GM23248 (cell line): ENCODE results near the gene PPY.

Experiments used
- EZH2 ChIP-seq: fragments of 200-600 bp; sonication (generic); IDR thresholded peaks from 2 replicates; pipeline ENCODE4 v1.6.1; 2018; ENCODE audit warnings: antibody characterized with exemption, mild to moderate bottlenecking; ENCODE audit not compliant: insufficient read depth, poor library complexity, severe bottlenecking
- EZH2phosphoT487 ChIP-seq: fragments of 200-600 bp; sonication (generic); IDR thresholded peaks from 2 replicates; pipeline ENCODE4 v1.6.1; 2018; ENCODE audit warnings: antibody characterized with exemption, moderate library complexity, mild to moderate bottlenecking, low read depth; ENCODE audit not compliant: insufficient read depth

DNA sequence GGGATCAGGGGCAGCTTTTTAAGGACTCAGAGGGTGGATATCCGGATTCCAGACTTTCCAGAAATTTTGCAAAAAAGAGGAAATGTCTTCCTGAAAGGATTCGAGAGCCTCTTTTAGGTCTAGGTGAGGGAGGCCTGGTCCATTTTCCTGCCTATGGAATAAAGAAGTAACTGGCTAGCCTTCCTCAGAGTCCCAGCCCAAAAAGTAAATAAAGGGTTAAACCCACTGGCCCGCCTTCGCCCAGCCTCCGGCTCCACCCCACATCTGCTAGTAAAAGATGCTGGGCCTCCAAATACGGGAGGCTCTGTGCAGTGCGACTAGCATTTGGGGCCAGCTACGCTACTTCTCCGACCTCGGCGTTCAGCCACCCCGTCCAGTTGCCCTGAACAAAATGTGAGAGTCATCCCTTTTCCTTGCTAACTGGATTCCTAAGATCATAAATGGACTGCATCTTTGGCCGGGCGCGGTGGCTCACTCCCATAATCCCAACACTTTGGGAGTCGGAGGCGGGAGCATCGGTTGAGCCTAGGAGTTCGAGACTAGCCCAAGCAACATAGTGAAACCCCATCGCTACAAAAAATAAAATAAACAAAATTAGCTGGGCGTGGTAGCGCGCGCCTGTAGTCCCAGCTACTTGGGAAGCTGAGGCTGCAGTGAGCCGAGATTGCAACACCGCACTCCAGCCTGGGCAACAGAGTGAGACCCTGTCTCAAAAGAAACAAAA lies 34.1 kb downstream of the PPY start:
- no peak for TF ChIP-seq EZH2
- no peak for TF ChIP-seq EZH2phosphoT487
